Epithelial cell of prostate (primary cell): Measurements from ENCODE around the gene GRIK4.

Experiments used
- DNase-seq: peaks from one replicate; pipeline ENCODE4 v3.0.0-alpha.2; 2011; ENCODE audit warnings: low read depth, low spot score
- H3K27ac ChIP-seq: fragments of 450-650 bp; 2 replicates; pipeline ENCODE4 v1.5.1; 2017; ENCODE audit warnings: mild to moderate bottlenecking

Gene GRIK4

GRCh38 chr11:120524536-120525085 lies 13.1 kb downstream of the GRIK4 start:
- no peak overlapping the region for H3K27ac ChIP-seq

DNA sequence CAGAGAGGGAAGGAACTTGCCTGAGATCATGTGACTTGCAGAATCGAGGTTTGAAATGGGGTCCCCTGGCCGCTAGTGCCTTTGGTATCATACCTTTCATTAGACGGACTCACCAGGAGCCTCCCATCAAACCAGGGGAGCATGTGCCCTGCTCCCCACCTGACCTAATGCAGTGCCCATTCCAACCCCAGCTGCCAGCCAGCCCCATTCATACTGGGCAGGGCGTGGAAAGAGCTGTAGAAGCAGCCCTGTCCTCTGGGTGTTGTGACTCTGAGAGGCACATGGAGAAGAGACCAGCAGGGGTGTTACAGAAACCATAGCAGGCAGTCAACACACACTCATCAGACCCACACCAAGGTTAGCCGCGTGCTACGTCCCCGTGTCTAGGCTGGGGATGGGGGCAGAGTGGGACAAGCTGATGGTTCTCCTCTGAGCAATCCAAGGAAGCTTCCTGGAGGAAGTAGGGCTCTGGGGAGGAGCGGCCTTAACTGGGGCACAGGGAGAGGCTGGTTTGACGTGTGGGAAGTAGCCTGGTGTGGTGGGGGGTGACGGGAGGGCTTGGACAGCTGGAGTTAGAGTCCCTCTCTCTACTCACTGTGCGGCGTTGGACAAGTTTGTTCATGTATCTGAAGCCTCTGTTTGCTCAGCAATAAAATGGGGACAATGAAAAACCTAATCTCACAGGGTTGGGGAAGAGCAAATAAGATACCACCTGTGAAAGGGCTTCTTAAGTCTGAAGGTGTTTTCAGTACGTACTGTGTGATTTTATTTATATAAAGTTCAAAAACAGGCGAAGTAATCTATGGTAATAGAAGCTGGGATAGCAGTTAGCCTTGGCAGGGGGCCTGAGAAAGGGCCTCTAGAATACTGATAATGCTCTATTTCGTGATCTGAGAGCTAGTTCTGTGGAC lies 14.0 kb downstream of the GRIK4 start:
- DNase-seq, result no peak

More at GRCh38 chr11:120524536-120525085, 13.1 kb downstream of the GRIK4 start:
- no peak for DNase-seq

GRCh38 chr11:120526241-120526640 lies 14.7 kb downstream of the GRIK4 start:
- H3K27ac ChIP-seq, result no peak overlapping the region
- no peak for DNase-seq

More for the DNA sequence above, 14.0 kb downstream of the GRIK4 start:
- H3K27ac ChIP-seq, result no peak overlapping the region

DNA sequence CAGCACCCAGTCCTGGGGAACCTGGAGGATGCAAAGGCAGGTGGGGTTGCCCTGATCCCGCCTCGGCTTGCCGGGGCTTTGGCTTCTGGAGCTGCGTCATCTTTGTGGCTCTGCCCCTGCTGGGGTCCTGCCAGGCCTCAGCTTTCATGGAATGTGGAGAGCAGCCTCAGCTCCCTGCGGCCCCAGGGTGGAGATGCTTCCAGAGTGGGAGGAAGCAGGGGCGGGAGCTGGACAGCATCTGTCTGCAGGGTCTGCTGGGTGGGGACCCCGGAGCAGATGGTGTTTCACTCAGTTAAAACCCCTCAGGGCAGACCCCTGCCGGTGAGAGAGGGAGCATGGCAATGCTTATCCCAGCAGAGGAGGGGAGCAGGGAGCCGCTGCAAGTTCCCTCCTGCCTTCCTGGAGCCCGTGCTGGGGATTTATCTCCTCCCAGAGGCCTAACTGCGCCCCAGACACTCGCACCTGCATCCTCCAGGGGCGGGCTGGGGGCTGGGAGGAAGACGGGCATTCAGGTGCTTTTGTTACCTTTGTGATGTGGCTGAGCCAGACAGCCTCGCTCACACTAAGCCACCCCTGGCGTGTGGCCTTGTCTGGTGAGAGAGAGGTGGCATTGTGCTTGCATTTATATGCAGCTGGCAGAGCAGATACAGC lies 15.7 kb downstream of the GRIK4 start:
- no peak overlapping the region for H3K27ac ChIP-seq
- no peak for DNase-seq

GRCh38 chr11:120528749-120529148 lies 17.2 kb downstream of the GRIK4 start:
- no peak for DNase-seq

DNA sequence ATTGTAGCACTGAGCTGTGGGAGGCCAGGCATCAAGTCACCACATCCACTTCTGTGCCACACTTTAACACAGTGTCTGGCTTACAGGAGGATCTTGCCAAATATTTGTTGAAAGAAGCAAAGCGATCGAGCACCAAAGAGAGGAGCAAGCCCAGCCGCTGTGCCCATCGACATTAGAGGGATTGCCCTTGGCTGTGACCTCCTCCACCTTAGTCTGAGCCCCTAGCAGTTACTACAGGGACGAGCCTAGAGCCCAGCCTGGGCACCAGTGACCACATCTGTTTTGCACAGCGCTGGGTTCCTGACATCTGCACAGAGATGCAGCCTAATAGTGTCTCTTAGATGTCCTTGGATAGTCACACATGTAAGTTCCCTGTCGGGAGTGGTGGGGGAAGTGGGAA lies 17.7 kb downstream of the GRIK4 start:
- DNase-seq, result no peak
- no peak overlapping the region for H3K27ac ChIP-seq

More at GRCh38 chr11:120528749-120529148, 17.2 kb downstream of the GRIK4 start:
- no peak overlapping the region for H3K27ac ChIP-seq

GRCh38 chr11:120529911-120530310 lies 18.4 kb downstream of the GRIK4 start:
- DNase-seq, result no peak
- H3K27ac ChIP-seq, result no peak overlapping the region

GRCh38 chr11:120532082-120532831 lies 20.7 kb downstream of the GRIK4 start:
- no peak for DNase-seq
- H3K27ac ChIP-seq, result no peak overlapping the region

DNA sequence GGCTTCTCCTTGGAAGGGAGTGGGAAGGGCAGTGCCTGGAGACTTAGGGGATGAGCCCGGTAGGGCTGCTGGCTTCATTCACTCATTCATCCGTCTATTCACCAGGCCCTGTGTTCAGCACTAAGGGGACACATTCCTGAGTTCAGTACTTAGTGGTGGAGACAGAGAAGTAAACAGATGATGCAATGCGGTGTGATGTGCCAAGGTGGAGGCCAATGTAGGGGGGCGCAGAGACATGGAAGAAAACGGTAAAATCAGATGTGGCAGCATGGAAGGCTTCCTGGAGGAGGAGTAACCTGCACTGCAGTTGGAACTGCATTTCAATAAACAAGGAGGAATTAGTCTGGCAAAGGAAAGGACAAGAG lies 21.3 kb downstream of the GRIK4 start:
- DNase-seq, result no peak
- no peak overlapping the region for H3K27ac ChIP-seq

DNA sequence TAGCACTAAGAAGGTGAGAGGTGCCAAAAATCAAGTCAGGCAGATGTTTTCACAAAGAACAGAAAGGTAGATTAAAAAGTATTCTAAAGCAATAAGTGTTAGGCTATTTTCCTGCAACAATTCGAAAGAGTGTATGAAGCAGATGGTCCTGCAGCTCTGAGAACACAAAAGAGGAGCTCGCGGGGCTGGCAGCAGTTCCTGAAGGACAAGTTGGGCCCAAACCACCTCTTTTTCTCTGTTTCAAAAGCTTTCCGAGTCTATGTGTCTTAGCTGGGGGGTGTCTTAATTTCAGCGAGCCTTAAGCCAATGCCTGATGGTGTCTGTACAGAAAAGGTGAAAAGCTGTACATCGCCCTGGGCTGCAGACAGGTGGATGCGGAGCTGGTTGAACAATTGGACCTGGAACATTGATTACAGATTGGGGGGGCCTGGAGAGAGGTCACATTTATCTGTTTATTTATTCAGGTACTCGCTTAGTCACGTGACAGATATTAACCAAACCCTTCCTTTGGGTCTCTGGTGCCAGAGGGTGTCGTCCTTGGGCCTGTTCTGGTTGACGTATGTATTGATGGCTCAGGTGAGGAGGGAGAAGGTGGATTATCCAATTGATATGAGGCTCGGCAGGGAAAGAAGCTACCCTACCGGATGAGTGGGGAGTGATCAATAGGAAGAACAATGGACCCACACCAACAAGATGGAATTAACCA lies 24.7 kb downstream of the GRIK4 start:
- H3K27ac ChIP-seq, result no peak overlapping the region

GRCh38 chr11:120536797-120537169 lies 25.2 kb downstream of the GRIK4 start:
- DNase-seq, result no peak
- no peak overlapping the region for H3K27ac ChIP-seq

More for the DNA sequence above, 24.7 kb downstream of the GRIK4 start:
- no peak for DNase-seq

GRCh38 chr11:120537996-120538395 lies 26.4 kb downstream of the GRIK4 start:
- H3K27ac ChIP-seq, result no peak overlapping the region
- DNase-seq, result no peak

DNA sequence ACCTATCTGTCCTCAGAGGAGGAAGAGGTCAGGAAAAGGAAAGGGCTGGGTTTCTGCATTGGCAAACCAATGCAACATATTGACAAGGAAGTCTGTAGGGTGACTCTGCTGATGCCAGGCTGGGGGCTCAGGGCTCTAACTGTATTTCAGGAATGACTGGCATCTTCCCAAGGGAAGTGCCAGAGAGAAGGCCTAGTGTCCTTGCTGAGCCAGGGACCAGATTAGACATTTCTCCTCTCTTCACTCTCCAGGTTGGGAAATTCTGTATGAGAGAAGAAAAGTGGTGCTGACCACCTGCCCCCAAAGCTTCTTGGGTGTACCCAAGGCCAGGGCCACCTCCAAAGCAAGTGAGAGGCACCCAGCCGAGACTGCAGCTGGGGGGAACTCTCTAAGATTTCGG lies 27.2 kb downstream of the GRIK4 start:
- DNase-seq, result no peak

DNA sequence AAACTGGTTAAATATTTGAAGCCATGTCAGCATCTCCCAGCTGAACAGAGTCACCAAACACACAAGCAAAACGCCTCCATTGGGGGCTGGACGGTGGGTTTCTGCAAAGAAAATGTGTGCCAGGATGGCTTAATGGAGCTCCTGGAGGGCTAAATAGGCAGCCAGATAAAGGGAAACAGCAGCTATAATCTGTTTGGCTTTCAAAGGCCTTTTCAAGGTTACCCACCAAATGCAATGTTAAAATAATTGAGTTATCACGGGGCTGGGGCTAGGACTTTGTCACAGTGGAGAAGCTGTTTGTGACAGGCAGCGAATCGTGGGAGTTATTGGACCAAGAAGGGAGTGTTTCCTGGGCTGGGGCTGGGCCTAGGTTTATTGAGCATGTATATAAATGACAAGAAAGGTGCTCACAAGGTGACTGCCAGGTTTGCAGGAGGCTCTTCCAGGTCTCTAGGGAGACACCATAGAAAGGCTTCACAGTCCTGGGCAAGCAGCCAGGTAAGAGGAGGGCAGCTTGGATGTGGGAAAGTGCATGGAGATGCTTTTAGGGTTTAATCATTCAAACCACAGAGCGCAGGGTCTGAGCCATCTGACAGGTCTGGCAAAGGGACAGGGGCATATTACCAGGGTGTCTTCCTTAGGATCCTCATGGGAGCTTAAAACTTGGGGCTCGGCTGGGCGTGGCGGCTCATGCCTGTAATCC lies 28.3 kb downstream of the GRIK4 start:
- H3K27ac ChIP-seq, result no peak overlapping the region
- peak; percentile 16 for DNase-seq

More for the DNA sequence above, 27.2 kb downstream of the GRIK4 start:
- H3K27ac ChIP-seq, result no peak overlapping the region

- H3K27ac ChIP-seq, result no peak overlapping the region
- DNase-seq, result no peak
Measured at GRCh38 chr11:120540744-120541465, 29.4 kb downstream of the GRIK4 start.

- DNase-seq, result no peak
- H3K27ac ChIP-seq, result no peak overlapping the region
Measured at GRCh38 chr11:120543521-120544215, 32.1 kb downstream of the GRIK4 start.

GRCh38 chr11:120545813-120546212 lies 34.3 kb downstream of the GRIK4 start:
- no peak overlapping the region for H3K27ac ChIP-seq
- DNase-seq, result no peak
